ENCODE data around the gene TERB1.
"Not testable (repeated sequence)": the region's sequence is repeated elsewhere in the genome, so short reads cannot be mapped to it uniquely, and the experiment has no call there.

TERB1 gene

DNA sequence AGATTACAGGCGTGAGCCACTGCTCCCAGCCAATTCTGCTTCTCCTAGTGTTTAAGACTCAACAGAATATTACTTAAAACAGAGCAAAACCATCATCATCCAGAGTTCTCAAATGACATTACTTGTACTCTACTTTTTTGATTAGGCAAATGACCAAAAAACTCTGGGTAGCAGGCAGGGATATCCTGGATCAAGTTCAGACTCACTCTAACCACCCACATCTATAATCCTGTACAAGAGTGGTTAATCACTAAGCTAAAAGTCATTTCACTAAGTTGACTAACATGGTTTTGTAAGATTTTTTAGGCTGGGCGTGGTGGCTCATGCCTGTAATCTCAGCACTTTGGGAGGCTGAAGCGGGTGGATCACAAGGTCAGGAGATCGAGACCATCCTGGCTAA lies 22.6 kb upstream of the TERB1 start:
- no peak for DNase-seq

DNA sequence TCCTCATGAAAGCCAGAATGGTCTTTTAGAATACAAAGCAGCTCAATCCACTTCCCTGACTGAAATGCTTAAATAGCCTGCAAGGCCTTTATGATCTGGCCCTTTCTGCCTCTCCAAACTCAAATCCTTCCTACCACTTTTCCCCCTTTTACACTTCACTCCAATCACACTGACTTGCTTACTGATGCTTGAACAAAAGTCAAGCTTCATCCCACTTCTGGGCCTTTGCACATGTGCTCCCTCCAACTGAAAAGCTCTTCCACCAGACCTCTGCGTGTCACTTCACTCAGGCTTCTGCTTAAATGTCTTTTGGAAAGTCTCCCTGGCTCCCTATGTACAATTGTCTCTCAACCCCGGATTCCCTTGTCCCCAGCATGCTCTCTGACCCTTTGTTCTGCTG lies 13.3 kb upstream of the TERB1 start:
- no peak for DNase-seq

DNA sequence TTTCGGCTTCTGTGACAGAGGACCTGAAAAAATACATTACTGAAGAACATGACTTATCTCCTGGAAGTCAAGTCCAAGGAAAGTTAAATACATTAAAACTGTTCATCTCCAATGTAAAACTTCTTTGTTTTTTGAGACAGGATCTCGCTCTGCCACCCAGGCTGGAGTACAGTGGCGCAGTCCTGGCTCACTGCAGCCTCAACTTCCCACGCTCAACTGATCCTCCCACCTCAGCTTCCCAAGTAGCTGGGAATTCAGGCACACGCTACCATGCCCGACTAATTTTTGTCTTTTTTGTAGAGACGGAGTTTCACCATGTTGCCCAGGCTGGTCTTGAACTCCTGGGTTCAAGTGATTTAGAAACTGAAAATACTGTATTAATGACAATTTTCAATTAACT lies 9.7 kb upstream of the TERB1 start:
- DNase-seq = no peak

DNA sequence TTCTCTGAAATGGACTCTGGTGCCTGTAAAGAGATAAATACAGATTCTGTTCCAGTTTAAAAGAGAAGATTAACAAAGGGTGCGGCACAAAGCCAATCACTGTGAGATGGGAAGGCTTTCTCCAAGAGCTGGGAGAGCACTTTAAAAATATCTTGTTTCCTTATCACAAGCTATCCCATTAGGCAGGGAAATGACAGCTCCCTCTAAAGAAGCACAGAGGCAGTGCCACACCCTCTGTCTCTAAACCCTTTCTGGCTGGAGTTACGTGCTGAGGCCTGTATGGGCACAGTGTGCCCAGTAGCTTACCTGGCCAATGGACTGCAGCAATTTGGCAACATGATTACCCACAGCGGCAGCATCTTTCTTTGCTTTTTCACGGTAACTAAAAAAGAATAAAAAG lies 9.0 kb upstream of the TERB1 start:
- DNase-seq = no peak

DNA sequence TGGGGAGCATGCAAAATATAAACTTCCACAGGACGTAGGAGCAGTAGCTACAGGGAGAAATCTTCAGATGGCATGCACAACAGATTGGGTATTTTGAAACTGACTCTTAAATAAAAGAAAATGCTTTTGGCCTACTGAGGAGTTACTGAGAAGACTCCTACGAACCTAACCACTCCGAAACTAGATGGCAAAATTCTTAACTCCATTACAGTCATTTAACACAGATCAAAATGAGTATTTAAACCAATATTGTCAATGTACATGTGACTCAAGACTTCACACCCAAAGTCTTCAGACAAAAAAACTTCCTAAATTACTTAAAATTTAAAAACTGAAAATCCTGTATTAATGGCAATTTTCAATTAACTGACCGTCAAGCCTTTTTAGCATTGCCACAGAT lies 8.4 kb upstream of the TERB1 start:
- DNase-seq = no peak

DNA sequence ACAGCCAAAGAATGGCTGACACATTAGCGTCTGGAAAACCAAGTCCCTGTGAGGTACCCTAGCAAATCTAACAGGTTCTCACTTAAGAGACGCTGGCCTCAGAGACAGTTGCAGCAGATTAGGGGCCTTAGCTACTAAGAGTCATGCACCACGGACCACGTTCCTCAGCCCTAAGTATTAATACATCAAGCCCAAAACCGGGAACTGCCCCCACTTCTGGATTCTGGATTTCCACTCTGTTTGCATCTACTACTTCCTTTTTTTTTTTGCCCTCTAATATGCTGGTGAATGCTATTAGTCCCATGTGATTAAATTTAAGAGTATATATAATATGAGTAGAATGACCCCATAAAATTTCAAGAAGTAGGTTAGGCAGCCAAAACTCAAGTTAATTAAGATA lies 775 bp upstream of the TERB1 start:
- no peak for DNase-seq

DNA sequence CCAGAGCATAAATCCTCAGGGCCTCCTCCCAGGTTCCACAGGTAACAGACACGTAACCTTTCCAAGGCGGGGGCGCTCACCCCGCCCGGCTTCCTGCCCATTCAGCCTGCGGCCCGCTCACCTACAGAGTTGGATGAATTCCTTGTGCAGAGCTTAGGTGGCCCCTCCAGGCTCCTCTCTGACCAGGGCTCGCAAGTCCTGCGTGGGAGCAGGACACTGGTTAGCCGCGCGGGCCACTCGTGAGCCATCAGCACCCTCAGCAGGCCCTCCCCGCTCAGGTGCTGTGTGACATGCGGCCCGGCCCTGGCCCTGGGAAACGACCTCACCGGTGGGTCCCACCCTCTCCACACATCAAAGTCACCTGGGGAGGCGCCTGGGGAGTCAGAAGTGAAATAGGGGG lies 528 bp downstream of the TERB1 start:
- DNase-seq = no peak

DNA sequence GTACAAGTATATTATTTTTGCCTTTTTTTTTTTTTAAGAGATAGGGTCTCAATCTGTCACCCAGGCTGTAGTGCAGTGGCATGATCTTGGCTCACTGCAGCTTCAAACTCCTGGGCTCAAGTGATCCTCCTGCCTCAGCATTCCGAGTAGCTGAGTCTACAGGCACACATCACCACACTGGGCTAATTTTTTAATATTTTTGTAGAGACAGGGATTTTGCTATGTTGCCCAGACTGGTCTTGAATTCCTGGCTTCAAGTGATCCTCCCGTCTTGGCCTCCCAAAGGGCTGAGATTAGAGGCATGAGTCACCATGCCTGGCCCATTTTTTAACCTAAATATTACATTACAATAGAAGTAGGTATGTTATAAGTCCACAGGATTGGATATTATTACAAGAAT lies 3.2 kb downstream of the TERB1 start:
- DNase-seq = no peak

DNA sequence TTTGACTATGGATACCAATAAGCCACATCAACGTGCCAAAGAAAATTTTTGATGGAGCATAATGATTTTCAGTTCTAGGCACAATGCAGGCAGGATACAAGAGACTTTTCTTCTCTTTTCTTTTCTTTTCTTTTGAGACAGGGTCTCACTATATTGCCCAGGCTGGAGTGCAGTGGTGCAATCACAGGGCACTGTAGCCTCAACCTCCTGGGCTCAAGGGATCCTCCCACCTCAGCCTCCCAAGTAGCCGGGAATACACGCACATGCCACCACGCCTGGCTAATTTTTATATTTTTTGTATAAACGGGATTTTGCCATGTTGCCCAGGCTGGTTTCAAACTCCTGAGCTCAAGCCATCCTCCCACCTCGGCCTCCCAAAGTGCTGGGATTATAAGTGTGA lies 7.4 kb downstream of the TERB1 start:
- not testable (repeated sequence) for DNase-seq

DNA sequence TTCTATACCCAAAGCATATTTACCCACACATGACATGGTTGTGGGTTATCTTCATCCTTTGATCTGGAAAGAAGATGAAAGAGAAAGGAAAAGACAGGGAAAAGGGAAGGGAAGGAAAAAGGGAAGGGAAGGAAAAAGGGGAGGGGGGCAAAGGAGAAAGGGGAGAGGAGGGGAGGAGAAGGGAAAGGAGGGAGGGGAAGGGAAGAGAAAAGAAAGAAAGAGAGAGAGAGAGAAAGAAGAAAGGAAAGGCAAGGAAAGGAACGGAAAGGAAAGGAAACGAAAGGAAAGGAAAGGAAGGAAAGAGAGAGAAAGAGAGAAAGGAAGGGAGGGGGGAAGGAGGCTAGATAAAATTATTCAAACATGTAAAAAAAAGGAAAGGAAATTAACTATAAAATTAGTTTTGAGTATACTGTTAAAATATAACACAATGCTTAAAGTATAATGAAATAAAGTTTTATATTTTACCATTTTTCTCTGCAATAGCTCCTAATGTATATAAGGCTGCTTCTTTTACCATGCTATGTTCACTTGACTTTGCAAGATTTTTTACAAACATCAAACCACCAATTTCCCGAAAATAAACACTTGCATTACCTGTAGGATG lies 11.2 kb downstream of the TERB1 start:
- no peak for DNase-seq

DNA sequence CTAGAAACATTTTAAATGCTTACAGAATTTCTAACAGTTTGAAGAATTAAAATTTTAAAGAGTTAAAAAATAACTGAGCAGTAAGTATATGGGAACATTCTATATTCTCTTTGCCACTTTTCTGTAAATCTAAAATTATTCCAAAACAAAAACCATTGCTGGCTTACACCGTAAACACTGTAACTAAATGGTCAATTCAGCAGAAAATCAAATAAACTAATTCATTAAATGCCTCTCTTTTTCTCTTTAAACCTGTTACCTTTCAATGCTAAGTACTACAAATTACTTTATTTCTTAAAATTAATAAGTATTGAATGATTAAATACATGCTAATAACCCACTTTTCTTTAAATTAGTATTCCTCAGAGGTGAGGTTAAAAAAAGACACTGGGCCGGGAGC lies 14.0 kb downstream of the TERB1 start:
- no peak for DNase-seq

DNA sequence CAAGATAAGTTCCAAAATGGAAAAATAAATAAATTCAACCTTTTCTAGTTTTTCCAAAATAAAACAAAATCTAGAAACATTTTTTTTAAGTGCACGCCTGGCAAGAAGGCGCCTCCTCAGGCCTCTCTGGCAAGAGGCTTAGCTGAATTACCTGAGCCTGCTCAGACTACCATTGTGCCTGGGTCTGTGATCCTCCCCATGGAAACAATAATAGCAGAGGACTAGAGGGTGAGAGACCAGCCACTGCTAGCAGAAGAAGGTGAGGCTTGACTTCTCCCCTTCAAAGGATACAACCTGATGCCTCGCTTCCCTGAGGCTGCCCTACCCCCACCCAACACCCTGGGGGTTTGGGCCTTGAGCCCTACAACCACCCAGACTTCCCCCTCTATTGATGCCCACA lies 14.8 kb downstream of the TERB1 start:
- no peak for DNase-seq

DNA sequence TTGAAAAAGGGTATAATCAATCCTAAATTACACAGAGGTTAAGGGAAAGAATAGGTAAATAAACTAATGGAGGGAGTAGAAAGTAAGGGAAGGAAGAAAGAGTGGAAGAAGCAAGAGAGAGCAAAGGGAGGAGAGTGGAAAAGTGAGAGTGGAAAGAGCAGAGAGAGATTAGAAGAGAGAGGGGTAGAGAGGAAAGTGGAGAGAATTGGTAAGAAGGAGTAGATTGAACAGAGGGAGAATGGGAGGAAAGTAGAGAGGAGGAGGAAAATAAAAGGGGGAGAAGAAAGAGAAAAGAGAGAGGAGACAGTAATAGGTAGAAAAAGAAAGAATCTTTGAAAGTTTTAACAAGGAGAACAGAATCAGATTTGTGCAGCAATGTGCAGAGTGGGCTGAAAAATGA lies 24.9 kb downstream of the TERB1 start:
- no peak for DNase-seq

DNA sequence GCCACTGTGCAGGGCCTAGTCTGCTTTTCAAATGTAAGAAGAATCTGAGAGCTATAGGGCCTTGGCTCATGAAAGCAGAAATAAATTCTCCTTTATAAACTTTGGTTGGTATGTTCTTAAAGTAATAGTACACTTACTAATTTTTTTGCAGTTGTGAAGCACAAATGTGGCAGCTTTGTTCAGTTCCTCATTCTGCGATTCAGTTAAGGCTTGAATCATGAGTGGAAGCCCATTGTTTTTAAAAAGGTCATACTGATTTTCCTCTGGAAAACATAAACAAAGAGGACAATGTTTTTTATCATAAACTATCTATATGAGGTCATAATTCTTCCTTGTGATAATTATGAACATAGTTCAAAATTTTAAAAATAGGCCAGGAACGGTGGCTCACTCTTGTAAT lies 26.4 kb downstream of the TERB1 start:
- no peak for DNase-seq

DNA sequence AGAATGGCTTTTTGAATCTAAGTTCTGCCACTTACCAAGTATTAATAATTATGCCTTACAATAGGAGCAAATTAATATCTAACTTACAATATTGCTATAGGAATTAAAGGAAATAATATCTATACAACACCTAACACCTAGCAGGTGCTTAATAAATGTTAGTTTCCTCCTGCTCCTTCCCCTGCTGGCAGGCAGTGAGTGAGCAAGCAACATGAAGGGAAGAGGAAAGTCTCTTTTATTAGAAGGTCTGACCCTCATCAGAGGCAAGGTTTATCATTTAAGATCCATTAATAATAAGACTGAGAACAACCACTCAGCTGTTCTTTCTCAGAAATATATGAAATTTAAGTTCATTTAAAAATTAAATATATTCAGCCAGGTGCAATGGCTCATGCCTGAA lies 43.3 kb downstream of the TERB1 start:
- DNase-seq = no peak

DNA sequence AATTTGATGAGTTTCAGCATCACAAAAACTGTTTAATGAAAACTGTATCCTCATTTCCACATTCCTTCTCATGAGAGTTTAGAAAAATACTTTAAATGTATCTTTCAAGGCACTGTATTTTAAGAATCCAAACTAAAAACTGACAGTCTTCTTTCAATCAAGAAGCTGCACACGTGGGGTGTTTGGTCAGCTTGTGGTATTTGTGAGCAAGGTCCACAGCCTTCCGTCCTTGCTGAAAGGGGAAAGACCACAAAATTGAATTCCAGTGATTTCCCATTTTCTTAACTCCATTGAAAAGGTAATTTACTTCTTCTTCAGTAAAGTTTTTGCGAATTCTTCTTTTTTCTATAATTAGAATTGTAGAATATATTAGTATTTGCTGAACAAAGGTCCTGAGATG lies 46.6 kb downstream of the TERB1 start:
- DNase-seq = no peak

DNA sequence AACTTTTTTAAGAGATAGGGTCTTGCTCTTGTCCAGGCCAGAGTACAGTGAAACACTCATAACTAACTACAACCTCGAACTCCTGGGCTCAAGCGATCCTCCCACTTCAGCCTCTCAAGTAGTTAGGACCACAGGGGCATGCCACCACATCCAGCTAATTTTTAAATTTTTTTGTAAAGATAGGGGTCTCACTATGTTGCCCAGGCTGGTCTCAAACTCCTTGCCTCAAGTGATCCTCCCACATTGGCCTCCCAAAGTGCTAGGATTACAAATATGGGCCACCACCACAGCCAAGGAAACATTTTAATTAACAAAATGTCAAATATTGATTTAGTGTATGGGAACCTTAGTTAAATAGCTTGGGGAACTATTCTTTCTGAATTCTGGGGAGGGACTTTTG lies 47.2 kb downstream of the TERB1 start:
- no peak for DNase-seq

DNA sequence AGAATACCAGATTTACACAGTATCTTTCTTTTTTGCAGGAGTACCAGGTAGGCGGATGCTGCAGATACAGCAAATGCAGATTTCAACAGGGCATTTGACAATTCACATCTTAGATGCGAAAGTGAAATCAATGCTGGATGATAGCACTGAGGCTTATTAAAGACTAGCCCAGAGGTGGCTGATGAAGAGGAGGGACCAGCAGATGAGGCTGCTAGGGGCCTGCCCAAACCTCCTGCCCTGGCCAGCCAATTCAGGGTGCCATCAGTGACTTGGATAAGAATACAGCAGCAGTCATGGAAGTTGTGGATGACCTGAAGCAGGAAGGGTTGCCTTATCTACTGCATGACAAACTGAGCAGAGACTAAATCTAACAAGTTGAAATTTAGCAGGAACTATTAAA lies 48.4 kb downstream of the TERB1 start:
- no peak for DNase-seq

DNA sequence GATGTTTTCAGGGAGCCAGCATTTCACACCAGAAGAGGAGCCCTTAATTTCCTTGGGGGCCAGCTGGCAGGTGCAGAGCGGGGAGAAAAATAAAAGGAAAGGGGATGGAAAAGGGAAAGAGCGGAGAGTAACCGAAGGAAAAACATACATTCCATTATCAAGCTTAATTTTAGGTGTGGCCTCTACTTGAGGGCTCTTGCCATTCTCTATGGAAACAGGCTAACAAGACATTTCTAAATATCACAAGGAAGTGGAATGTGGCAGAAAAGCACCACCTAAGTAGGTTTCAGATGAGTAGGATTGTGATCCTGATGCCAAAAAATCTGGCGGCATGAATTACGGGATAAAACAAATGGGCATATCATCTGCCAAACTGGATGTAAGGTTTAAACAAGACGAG lies 49.0 kb downstream of the TERB1 start:
- DNase-seq = no peak

DNA sequence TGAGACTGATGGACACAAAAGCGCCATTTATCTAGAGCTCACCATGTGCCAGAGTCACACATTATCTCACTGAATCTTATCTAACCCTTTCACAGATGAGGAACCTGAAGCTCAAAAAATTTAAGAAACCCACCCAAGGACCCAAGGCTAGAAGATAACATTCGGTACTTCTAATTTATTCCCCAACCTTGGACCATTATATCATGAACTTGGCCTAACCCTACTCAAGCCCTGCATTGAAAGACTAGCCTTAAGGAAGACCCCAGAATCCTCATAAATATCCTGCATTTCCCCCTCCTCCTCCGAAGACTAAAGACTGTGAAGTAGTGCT lies 49.4 kb downstream of the TERB1 start:
- DNase-seq = no peak

DNA sequence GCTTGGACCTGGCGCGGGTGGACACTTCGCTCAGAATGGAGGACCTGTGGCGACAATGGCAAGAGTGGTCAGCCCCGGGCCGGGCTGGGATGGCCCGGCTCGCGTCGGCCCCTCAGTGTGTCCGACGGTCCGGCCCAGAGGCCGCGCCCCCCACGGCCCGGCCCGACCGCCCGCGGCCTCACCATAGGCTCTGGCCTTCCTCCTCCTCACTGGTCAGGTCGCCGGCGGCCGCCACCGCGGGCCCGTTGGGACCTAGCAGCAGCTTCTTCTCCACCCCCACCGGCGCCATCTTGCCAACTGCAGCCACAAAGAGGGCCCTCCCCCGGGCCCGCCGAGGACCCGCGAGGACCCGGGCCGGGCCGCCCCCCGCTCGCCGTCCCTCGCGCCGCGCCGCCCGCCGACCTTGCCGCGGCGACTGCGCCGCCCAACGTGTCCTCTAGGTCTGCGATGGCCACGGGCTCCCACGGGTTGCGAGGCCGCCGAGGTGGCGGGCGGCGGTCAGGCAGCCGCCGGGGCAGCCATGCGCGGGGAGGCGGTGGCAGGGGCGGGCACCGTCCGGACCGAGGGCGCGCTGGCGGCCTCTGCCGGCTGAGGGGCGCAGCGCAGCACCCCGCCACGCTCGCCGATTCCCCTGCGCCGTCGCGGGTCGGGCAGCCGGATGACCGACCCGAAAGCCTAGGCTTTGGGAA lies 49.9 kb downstream of the TERB1 start, which contains the start of gene DYNC1LI2:
Gene DYNC1LI2 (minus strand): TSS at position 307 of the 689 bp plus-strand sequence. CDS start 18 bp downstream, at position 289.
- DNase-seq = peak; percentile 68

DNA sequence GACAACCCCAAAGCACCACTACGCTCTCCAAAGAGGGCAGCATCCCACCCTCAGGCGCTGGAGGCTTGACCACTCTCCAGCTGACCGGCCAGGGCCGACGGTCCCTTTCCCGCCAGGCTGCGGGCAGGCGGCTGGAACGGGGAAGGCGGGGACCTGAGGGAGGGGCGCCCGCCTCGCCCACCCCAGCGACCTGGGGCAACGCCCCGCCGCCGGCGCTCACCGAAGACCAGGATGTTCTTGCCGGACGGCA lies 50.4 kb downstream of the TERB1 start:
- DNase-seq = peak; percentile 42

DNA sequence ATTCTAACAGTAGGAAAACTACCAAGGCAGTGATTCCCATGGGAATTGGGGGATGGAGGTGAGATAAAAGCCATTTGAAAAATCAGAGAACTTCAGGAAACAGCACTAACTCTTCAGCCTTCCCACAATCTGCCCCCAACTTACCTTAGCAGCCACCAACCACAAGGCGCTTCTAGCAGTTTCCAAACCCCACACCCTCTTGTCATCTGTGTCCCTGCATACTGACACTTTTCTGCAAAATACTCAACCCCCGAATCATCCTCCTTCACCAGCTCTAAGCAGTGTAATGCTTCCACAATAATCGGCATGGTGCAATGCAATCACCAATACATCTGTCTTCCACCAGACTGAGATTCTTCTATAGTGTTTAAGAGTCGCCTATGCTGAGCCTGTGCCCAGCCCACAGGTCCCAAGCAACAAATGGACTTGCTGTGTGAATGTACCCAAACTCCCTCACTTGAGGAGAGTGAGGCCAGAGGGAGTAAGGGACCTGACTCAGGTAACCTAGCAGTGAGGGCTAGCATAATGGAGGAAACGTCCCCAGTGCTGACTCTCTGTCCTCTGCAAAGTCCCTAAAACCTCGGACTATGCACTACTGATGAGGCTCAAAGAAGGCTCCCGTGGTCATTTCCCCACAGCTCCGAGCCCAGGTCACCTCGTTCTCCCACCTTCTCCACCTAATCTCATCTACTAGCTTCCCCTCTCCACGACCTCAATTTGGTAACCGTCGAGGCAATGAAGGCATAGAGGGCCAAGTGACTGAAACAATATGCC lies 50.9 kb downstream of the TERB1 start:
- no peak for DNase-seq

DNA sequence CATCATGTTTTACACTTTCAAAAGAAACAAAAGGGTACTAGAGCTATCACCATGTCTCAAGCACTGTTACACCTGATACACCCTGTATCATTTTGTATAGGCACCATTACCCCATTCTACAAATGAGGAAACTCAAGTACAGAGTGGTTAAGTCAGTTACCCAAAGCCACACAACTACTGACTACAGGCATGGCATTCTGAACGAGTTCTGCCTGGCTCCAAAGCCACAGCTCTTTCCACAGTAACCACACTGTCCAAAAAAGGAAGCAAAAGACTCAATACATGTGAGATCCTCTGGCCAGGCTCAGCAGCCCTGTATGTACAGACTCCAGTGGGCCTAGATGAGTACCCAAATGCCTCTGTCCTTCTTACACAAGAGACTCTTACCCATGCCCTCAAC lies 54.7 kb downstream of the TERB1 start:
- DNase-seq = no peak

DNA sequence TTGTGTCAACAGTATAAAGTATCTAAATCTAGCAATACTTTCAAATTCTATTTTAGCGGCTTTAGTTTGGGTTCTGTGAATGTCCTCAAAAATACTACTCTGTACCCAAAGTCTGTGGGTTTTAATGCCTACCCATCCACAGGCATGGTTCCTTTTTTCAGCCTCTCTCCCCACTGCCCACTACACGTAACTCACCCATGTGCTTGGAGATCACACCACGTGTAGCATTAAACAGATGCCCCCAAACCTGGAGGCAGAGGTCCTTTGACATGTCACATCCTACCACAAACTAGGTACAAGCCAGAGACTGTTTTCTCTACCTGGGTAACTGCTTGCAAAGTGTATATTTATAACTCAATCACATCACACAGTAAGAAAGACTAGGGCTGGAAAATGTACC lies 55.3 kb downstream of the TERB1 start:
- DNase-seq = no peak
